Spleen (tissue), 7 donors: ENCODE results near the gene STON1.

Experiments
- POLR2A ChIP-seq, 3 donors: fragments of 450-650 bp; IDR thresholded peaks; one replicate each; pipeline ENCODE4 v1.5.1; 2017; ENCODE audit warnings: antibody characterized with exemption in 3 of 3, mild to moderate bottlenecking in 1 of 3
- TF ChIP-seq, protein P1 (sequence below), 11 experiments: fragments of 200-600 bp in 7 of 11; fragments of 450-650 bp in 4 of 11; sonication (generic) in 4 of 11; IDR thresholded peaks in 8 of 11; conservative IDR thresholded peaks in 3 of 11; 1 replicate in 7 of 11; 2 replicates in 4 of 11; pipeline versions ENCODE4 v1.4.0 to v1.8.0; 2016 to 2021; ENCODE audit warnings: antibody characterized with exemption in 11 of 11, inconsistent platforms in 4 of 11, mild to moderate bottlenecking in 1 of 11
- donor health status: DM: no; HTN: no; CAD: no; lungs with moderate emphysema.
- donor health status: DM: no; HTN: no; CAD: no.
- donor health status: DM: no; HTN: no; CAD: no.

DNA sequence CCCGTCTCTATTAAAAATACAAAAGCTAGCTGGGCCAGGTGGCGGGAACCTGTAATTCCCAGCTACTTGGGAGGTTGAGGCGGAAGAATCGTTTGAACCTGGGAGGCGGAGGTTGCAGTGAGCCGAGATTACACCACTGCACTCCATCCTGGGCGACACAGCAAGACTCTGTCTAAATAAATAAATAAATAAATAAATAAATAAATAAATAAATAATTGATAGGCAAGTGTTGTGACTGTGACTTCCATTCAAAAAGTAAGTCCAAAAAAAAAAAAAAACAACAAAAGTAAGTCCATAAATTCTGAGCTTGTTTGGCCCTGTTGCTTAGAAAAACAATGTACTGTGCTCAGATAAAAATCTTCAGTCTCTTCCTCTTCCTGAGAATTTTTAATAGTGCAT lies 2.2 kb downstream of the STON1 start:
- TF ChIP-seq, protein P1, sequence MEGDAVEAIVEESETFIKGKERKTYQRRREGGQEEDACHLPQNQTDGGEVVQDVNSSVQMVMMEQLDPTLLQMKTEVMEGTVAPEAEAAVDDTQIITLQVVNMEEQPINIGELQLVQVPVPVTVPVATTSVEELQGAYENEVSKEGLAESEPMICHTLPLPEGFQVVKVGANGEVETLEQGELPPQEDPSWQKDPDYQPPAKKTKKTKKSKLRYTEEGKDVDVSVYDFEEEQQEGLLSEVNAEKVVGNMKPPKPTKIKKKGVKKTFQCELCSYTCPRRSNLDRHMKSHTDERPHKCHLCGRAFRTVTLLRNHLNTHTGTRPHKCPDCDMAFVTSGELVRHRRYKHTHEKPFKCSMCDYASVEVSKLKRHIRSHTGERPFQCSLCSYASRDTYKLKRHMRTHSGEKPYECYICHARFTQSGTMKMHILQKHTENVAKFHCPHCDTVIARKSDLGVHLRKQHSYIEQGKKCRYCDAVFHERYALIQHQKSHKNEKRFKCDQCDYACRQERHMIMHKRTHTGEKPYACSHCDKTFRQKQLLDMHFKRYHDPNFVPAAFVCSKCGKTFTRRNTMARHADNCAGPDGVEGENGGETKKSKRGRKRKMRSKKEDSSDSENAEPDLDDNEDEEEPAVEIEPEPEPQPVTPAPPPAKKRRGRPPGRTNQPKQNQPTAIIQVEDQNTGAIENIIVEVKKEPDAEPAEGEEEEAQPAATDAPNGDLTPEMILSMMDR (IDR thresholded peaks at IDR 0.05 in 8 of 11, conservative IDR thresholded peaks at IDR 0.05 in 3 of 11), result no peak
- no peak for TF ChIP-seq POLR2A (IDR thresholded peaks at IDR 0.05)
